Thyroid gland (tissue), 4 donors: ENCODE results near the gene GLRA2. TPM values are rescaled to one million over a fixed set of nuclear protein-coding genes. Genes with fewer than 3 reads are reported as not detected.

Experiments
- DNase-seq, 2 donors: peaks; one replicate each; pipeline ENCODE4 v3.0.0-alpha.2; 2019
- H3K27ac ChIP-seq, 3 donors: fragments of 200-600 bp; sonication (generic); 1 replicate in 2 of 3; 2 replicates in 1 of 3; pipeline ENCODE4 v1.5.1; 2016 to 2019; ENCODE audit warnings: mild to moderate bottlenecking in 1 of 3, moderate library complexity in 1 of 3
- H3K27me3 ChIP-seq: fragments of 200-600 bp; sonication (generic); one replicate; pipeline ENCODE4 v1.5.1; 2019
- H3K36me3 ChIP-seq, 2 donors: fragments of 200-600 bp; sonication (generic); one replicate each; pipeline ENCODE4 v1.5.1; 2016 to 2019
- H3K4me1 ChIP-seq, 2 donors: fragments of 200-600 bp; sonication (generic); one replicate each; pipeline ENCODE4 v1.5.1; 2017 to 2019
- H3K4me3 ChIP-seq, 3 donors: fragments of 200-600 bp; sonication (generic); replicated peaks in 1 of 3; 1 replicate in 2 of 3; 2 replicates in 1 of 3; pipeline ENCODE4 v1.5.1; 2016; ENCODE audit warnings: mild to moderate bottlenecking in 1 of 3
- H3K9me3 ChIP-seq: fragments of 200-600 bp; sonication (generic); one replicate; pipeline ENCODE4 v1.5.1; 2017
- POLR2A ChIP-seq, 2 donors: fragments of 450-650 bp; IDR thresholded peaks; one replicate each; pipeline ENCODE4 v1.6.1; 2017; ENCODE audit warnings: antibody characterized with exemption in 2 of 2, mild to moderate bottlenecking in 2 of 2, moderate library complexity in 1 of 2
- WGBS, 2 donors: methylation state at CpG; one replicate each; pipeline ENCODE4 v1.1.5; 2017; 5-methylcytosine and 5-hydroxymethylcytosine counted together
- intact Hi-C: fragments of 100-400 bp; cut with DNase I; formaldehyde crosslinking; loops from one replicate; pipeline ENCODE4 v1.15.1; 2023
- total RNA-seq, 4 donors: library from RNA; depleted of rRNA; stranded (reverse); fragments of >200 nt; gene quantifications; one replicate each; pipeline ENCODE4 v1.2.3, GENCODE V29; 2016
- TF ChIP-seq, protein P1 (sequence below), 6 experiments: fragments of 200-600 bp in 3 of 6; fragments of 450-650 bp in 3 of 6; sonication (generic) in 3 of 6; IDR thresholded peaks; one replicate each; pipeline ENCODE4 v1.5.1; 2016 to 2019; ENCODE audit warnings: antibody characterized with exemption in 6 of 6, mild to moderate bottlenecking in 2 of 6, inconsistent platforms in 1 of 6, moderate library complexity in 1 of 6

GLRA2 gene
- total RNA-seq, 4 donors from 2014 or later = not detected

DNA sequence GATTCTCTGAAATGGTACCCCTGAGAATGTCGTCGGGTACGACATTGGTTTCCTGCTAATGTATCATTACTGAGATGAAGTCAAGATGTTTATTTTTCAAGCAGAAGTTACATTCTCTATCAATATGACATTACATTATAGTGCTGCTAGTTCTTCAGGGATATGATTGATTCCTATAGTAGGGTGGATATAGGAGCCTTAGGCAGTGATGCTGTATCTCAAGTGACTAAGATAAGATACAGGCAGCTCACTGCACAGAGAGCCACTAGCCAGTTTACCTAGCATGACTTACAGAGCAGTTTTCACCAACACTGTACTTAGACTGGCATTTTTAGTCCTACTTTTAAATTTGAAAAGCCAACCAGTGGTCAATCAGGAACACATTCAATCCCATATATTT, 188.6 kb downstream of the GLRA2 start:
- H3K27ac ChIP-seq = no peak overlapping the region
- H3K4me1 ChIP-seq = no peaks in the 10 kb centered on the region
- 78 to 86% methylated on average over 3 of the region's 3 CpGs for WGBS, 2 donors
- DNase-seq = no peak
- no peaks in the 10 kb centered on the region for H3K9me3 ChIP-seq
- intact Hi-C loops = no loop called here
- H3K27me3 ChIP-seq = peaks cover 3% of the 10 kb centered on the region
- TF ChIP-seq POLR2A (IDR thresholded peaks at IDR 0.05) = no peak
- TF ChIP-seq, protein P1, sequence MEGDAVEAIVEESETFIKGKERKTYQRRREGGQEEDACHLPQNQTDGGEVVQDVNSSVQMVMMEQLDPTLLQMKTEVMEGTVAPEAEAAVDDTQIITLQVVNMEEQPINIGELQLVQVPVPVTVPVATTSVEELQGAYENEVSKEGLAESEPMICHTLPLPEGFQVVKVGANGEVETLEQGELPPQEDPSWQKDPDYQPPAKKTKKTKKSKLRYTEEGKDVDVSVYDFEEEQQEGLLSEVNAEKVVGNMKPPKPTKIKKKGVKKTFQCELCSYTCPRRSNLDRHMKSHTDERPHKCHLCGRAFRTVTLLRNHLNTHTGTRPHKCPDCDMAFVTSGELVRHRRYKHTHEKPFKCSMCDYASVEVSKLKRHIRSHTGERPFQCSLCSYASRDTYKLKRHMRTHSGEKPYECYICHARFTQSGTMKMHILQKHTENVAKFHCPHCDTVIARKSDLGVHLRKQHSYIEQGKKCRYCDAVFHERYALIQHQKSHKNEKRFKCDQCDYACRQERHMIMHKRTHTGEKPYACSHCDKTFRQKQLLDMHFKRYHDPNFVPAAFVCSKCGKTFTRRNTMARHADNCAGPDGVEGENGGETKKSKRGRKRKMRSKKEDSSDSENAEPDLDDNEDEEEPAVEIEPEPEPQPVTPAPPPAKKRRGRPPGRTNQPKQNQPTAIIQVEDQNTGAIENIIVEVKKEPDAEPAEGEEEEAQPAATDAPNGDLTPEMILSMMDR (IDR thresholded peaks at IDR 0.05) = no peak
- no peaks in the 10 kb centered on the region for H3K36me3 ChIP-seq
- H3K4me3 ChIP-seq = no peak overlapping the region

DNA sequence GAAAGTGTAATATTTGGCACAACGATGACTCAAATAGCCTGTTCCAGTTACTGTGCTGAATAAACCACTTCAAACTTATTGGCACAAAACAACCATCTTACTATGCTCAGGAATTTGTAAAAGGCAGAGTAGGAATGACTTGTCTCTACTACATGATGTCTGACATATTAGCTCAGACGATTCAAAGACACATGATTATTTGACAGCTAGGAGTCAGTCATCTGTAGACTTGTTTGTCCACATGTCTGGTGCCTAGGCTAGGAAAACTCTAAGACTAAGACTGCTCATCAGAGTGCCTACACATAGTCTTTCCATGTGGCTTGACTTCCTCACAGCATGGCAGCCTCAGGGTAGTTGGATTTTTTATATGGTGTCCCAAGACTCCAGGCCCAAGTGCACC, 189.1 kb downstream of the GLRA2 start:
- 29 to 35% methylated on average over 2 of the region's 2 CpGs for WGBS, 2 donors
- no peaks in the 10 kb centered on the region for H3K36me3 ChIP-seq
- no peak overlapping the region for H3K4me3 ChIP-seq
- H3K9me3 ChIP-seq = no peaks in the 10 kb centered on the region
- TF ChIP-seq, protein P1 (IDR thresholded peaks at IDR 0.05) = no peak
- no peak for TF ChIP-seq POLR2A (IDR thresholded peaks at IDR 0.05)
- H3K27me3 ChIP-seq = peaks cover 3% of the 10 kb centered on the region
- no peaks in the 10 kb centered on the region for H3K4me1 ChIP-seq
- intact Hi-C loops = no loop called here
- DNase-seq = no peak
- no peak overlapping the region for H3K27ac ChIP-seq

DNA sequence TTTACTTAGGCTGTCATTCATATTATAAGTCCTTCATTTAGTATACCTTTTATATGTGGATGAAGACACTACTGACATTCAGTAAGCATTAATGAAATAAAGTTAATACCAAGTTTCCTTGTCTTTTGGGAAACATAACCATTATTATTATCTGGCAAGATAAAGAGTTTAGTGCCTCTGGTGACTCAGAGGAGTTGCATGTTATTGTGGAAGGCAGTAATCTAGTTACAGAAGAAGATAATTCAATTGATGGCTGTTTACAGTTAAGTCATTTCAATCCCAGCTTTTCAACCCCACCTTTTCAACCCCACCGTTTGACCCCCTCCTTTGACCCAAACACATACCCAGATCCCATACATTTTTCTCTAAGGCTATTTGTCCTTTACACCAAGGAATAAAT, 199.7 kb downstream of the GLRA2 start:
- H3K4me3 ChIP-seq = no peak overlapping the region
- no peaks in the 10 kb centered on the region for H3K4me1 ChIP-seq
- H3K36me3 ChIP-seq = no peaks in the 10 kb centered on the region
- 81 to 85% methylated on average over 1 of the region's 1 CpG for WGBS, 2 donors
- no peaks in the 10 kb centered on the region for H3K27me3 ChIP-seq
- H3K27ac ChIP-seq = no peak overlapping the region
- no peak for DNase-seq
- H3K9me3 ChIP-seq = no peaks in the 10 kb centered on the region
- TF ChIP-seq, protein P1 (IDR thresholded peaks at IDR 0.05) = no peak
- intact Hi-C loops = no loop called here

DNA sequence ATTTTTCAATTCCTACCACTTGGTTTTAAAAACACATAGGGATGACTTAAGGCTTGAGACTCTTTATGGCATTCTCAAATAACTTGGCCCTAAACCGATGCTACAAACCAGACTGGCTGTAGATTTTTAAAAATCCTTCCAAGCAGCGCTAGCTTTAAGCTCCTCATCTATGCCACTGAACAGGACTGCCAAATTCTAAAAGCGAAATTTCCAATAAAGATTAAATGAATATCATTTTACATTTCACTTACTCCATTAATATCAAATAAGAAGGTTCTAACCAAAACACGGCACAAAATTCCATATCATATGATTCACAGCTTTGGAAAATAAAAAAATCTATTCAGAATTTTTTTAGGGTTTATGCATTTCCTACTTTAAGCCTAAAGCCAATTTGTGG, 209.3 kb downstream of the GLRA2 start:
- no peaks in the 10 kb centered on the region for H3K27me3 ChIP-seq
- 81 to 83% methylated on average over 4 of the region's 4 CpGs for WGBS, 2 donors
- H3K27ac ChIP-seq = no peak overlapping the region
- H3K4me1 ChIP-seq = no peaks in the 10 kb centered on the region
- TF ChIP-seq, protein P1 (IDR thresholded peaks at IDR 0.05) = no peak
- TF ChIP-seq POLR2A (IDR thresholded peaks at IDR 0.05) = no peak
- H3K9me3 ChIP-seq = no peaks in the 10 kb centered on the region
- DNase-seq = no peak
- H3K4me3 ChIP-seq = no peak overlapping the region
- intact Hi-C loops = no loop called here
- H3K36me3 ChIP-seq = no peaks in the 10 kb centered on the region

DNA sequence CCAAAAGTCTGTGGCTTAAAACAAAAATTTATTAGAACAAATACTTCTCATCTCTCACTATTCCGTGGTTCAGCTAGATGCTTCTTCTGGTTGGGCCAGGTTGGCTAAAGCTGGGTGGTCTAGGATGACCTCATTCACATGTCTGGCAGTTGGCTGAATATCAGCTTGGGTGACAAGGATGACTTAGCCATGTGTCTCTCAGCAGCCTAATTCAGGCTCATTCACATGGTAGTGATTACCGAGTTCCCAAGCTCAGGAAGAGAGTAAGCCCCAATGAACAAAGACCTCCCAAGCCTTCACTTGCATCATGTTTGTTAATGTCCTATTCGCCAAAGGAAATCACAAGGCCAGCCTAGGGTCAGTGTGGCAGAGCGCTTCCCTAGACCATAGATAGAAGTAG, 224.1 kb downstream of the GLRA2 start:
- DNase-seq = no peak
- 96 to 100% methylated on average over 2 to 4 of the region's 4 CpGs for WGBS, 2 donors
- Histone ChIP-seq H3K4me1 (no peaks in the 10 kb centered on the region), H3K27me3 (no peaks in the 10 kb centered on the region), H3K27ac (no peak overlapping the region), H3K4me3 (no peak overlapping the region), H3K36me3 (no peaks in the 10 kb centered on the region), H3K9me3 (no peaks in the 10 kb centered on the region)
- TF ChIP-seq, protein P1 (IDR thresholded peaks at IDR 0.05) = no peak
- TF ChIP-seq POLR2A (IDR thresholded peaks at IDR 0.05) = no peak
- intact Hi-C loops = no loop called here
